Esophagus muscularis mucosa (tissue), 3 donors: ENCODE results near the gene ARL1.

Experiments used
- CTCF ChIP-seq, 3 experiments: fragments of 200-600 bp in 2 of 3; fragments of 450-650 bp in 1 of 3; sonication (generic) in 2 of 3; IDR thresholded peaks; one replicate each; pipeline ENCODE4 v1.5.1; 2017 to 2019; ENCODE audit warnings: antibody characterized with exemption in 3 of 3, mild to moderate bottlenecking in 2 of 3, moderate library complexity in 1 of 3
- POLR2A ChIP-seq: fragments of 450-650 bp; IDR thresholded peaks from one replicate; pipeline ENCODE4 v1.6.1; 2017; ENCODE audit warnings: antibody characterized with exemption, moderate library complexity, mild to moderate bottlenecking, low read depth
- POLR2AphosphoS5 ChIP-seq, 2 donors: sonication (generic); formaldehyde crosslinking; IDR thresholded peaks; one replicate each; pipeline ENCODE4 v1.6.1; 2017; ENCODE audit warnings: antibody characterized with exemption in 2 of 2

- TF ChIP-seq CTCF (IDR thresholded peaks at IDR 0.05), result no peak
- no peak for TF ChIP-seq POLR2A
- TF ChIP-seq POLR2AphosphoS5 (IDR thresholded peaks at IDR 0.05), result no peak
Measured at GRCh38 chr12:101375573-101375972, 32.0 kb downstream of the ARL1 start.
